HG03520 (cell line): ENCODE measurements around the gene CCDC69.
"Not testable (repeated sequence)": the region's sequence is repeated elsewhere in the genome, so short reads cannot be mapped to it uniquely, and the experiment has no call there.

ENCODE experiments used
- ATAC-seq: cut with Tn5 transposase; IDR thresholded peaks from one replicate; pipeline ENCODE4 v1.9.1; 2021; ENCODE audit warnings: mild to moderate bottlenecking, moderate library complexity; ENCODE audit not compliant: unreplicated experiment

CCDC69 gene

DNA sequence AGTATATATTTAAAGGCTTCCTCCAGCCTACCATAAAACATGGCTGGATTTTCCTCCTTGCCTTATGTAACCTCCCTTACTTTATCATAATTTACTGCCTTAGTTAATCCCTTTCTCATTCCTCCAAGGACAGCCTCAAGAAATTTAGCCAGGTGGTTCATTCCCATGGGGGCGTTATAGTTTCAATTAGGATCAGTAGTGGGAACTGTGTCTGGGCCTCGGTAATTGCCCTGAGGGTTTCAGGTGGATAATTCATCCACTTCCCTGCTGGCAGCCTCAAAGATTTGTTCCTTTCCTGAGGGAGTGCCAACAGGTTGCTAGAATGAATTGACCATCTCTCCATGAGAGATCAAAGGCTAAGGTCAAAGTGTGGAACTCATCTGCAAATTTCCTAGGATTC, 24.8 kb upstream of the CCDC69 start:
- no peak for ATAC-seq

GRCh38 chr5:151245680-151246219, 21.9 kb upstream of the CCDC69 start:
- ATAC-seq = no peak

- no peak for ATAC-seq
These were observed 20.3 kb upstream of the CCDC69 start for GRCh38 chr5:151244206-151244605.

DNA sequence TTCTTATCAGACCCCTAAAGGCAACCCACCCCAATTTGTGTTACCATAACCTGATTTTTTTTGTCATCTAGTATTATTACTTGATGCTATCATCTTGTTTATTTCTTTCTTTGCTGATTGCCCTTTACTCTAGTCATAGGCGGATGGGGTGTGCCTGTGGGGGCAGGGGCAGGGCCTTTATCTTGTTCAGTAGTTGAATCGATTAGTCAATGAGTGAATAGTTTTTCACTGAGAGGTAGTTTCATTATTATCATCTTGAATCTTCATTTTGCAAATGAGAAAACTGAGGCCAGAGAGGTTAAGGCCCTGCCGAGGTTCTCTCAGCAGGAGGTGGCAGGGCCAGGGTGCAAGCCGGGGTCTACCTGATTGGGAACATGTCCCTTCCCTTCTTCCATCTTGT, 19.7 kb upstream of the CCDC69 start:
- no peak for ATAC-seq

DNA sequence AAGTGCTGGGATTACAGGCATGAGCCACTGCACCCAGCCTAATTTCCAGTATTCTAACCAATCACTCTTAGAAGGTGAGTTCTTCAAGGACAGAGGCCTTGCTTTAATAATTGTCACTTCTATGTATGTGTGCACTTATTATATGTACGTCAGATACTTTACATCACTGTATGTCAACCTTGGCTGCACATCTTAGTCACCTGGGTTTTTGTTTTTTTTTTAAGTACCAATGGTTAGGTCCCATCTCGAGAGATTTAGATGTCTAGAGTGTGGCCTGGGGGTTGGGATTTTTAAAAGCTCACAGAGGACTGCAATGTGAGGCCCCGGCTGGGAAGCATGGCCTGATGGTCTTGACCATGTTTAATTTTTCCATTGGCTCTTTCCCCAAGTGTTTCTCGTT, 19.2 kb upstream of the CCDC69 start:
- no peak for ATAC-seq

DNA sequence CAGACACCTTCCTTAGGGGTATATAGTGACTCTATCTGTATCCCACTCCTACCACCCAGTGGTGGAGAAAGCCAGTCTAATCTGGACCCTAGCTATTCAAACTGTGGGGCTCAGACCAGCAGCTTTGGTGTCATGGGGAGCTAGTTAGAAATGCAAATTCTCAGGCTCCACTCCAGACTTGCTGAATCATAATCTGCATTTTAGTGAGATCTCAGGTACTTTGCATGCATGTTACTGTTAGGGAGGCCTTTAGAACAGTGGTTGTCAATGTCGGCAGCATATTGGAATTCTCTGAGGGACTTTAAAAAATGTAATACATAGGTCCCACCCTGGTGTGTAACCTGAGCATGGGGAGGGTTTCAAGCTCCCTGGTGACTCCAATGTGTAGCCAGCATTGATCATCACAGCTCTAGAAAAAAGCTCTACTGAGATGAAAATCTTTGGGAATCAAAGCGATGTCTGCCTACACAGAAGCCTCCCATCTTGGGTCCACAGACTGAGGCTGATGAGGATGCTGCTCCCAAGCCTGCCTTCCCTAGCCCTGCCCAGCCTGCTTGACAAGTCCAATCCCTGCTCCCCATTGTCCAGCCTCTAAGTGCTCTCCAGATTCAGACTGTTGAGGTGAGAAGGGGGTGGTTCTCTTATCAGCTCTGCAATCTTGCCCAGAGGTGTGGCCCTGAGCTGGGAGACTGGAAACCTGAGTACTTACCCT, 17.2 kb upstream of the CCDC69 start:
- no peak for ATAC-seq

DNA sequence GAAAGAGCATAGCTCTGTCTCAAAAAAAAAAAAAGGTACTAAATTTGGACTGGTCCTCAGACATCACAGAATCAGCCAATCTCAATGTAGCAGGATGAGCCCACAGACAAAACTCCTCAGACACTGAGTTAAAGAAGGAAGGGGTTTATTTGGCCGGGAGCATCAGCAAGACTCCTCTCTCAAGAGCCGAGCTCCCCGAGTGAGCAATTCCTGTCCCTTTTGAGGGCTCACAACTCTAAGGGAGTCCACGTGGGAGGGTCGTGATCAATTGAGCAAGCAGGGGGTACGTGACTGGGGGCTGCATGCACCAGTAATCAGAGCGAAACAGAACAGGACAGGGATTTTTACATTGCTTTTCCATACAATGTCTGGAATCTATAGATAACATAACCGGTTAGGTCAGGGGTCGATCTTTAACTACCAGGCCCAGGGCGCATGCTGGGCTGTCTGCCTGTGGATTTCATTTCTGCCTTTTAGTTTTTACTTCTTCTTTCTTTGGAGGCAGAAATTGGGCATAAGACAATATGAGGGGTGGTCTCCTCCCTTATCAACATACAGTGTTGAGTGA, 16.5 kb upstream of the CCDC69 start:
- ATAC-seq = not testable (repeated sequence)

- ATAC-seq = peak; percentile 49
These were observed 15.5 kb upstream of the CCDC69 start for GRCh38 chr5:151239237-151239861.

GRCh38 chr5:151238303-151238741, 14.4 kb upstream of the CCDC69 start:
- ATAC-seq = no peak

- ATAC-seq = no peak
These were observed 13.8 kb upstream of the CCDC69 start for GRCh38 chr5:151237685-151238084.

DNA sequence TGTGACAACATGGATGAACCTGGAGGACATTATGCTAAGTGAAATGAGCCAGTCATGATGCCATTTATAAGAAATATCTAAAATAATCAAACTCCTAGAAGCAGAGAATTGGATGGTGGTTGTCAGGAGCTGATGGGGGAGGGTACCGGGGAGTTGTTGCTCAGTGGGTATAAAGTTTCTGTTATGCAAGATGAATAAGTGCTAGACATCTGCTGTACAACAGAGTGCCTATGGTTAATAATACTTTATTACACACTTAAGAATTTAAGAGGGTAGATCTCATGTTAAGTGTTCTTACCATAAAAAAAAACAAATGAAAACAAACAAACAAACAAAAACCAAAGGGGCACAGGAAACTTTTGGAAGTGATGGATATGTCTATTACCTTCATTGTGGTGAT, 13.0 kb upstream of the CCDC69 start:
- no peak for ATAC-seq

DNA sequence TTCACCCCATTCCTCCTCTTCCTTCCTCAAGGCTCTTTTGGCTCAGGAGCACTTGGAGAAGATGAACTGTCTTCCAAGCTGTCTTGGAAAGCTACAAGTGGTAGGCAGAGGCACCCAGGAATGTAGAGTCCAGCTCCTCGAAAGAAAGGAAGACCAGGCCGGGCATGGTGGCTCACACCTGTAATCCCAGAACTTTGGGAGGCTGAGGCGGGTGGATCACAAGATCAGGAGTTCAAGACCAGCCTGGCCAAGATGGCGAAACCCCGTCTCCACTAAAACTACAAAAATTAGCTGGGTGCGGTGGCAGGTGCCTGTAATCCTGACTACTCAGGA, 11.3 kb upstream of the CCDC69 start:
- ATAC-seq = not testable (repeated sequence)

DNA sequence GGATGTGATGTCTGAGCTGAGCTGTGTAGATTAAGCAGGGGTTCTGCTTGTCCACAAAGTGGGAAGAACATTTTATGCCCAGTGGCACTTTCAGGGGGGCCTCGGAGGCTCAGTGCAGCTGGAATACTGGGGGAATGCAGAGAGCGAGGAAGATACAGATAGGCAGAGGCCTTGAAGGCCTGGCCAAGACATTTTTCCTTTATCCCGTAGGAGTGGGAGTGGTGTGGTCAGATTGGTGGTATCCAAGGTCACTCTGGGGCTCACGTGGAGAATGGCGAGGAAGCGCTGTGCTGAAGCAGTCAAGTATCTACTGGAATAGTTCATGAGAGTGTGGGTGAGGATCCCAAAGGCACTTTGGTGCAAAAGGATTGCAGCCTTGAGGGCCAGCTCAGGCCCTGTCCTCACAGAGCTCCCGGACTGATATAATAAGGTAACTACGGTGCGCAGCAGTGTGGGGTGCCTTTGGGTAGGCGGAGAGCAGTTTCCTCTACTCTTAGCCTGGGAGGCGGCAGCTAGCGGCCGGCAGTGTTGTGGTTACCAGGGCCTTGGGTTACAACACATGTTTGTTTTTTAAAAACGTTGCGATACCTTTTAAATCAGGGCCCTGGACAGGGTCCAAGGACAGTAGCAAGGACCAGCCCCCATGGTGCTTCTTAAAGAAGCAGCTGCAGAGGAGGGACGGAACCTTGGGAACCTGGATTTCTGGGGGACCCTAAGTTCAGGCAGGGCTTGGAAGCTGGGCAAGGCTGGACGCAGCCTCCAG, 10.8 kb upstream of the CCDC69 start:
- ATAC-seq = peak; percentile 63

DNA sequence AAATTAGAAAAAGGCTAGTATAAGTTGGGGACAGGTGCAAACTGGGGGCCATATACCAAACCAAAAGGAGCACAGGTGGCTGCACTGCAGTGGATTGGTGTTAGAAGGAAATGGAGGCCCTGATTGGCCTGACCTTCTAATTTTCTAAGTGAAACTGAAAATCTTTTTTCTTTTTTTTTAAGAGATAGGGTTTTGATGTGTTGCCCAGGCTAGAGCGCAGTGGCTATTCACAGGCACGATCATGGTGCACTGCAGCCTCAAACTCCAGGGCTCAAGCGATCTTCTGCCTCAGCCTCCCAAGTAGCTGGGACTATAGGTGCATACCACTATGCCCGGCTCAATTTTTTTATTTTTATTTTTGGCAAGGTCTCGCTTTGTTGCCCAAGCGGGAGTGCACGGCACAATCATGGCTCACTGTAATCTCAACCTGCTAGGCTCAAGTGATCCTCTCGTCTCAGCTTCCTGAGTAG, 9.8 kb upstream of the CCDC69 start:
- ATAC-seq = peak; percentile 71

GRCh38 chr5:151231359-151231758, 7.5 kb upstream of the CCDC69 start:
- ATAC-seq = no peak

GRCh38 chr5:151230048-151230680, 6.3 kb upstream of the CCDC69 start:
- ATAC-seq = no peak

DNA sequence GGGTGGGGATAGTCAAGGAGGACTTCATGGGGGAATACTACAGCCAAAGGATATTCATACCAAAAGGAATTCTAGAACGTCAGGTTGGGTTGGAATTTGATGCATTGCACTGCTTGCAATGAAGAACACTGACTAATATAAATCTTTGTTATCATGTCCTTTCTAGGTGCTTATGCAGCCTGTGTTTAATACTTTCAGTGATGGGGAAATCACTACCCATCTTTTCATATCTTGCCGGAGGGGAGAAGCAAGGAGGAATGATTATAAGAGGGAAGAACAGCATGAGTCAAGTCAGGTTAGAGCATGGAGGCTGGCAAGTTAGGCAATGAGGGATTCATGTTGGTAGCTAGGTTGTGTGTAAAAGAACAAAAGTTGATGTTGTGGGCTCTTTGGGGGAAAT, 5.1 kb upstream of the CCDC69 start:
- no peak for ATAC-seq

DNA sequence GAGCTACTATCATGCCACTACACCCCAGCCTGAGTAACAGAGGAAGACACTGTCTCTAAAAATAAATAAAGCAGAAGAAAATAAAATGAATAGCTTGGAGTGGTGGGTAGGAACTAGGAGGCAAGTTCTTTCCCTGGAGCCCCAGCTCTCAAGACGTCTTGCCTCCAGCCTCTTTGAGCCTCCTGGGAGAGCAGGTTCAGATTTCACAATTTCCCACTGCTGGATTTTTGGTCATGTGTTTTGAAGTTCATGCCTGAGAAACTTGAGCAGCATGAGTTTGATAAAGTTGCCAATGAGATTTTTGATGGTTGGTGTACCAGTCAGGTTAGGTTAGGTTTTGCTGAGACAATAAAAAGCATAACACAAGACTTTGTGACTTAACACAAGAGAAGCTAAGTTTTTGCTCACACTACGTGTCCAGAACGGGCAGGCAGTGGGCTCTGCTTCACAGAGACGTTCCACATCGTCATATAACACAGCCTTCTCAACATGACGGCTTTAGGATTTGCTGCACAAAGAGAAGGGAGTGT, 4.1 kb upstream of the CCDC69 start:
- ATAC-seq = no peak

- no peak for ATAC-seq
These were observed 1.6 kb upstream of the CCDC69 start for GRCh38 chr5:151225475-151225874.

DNA sequence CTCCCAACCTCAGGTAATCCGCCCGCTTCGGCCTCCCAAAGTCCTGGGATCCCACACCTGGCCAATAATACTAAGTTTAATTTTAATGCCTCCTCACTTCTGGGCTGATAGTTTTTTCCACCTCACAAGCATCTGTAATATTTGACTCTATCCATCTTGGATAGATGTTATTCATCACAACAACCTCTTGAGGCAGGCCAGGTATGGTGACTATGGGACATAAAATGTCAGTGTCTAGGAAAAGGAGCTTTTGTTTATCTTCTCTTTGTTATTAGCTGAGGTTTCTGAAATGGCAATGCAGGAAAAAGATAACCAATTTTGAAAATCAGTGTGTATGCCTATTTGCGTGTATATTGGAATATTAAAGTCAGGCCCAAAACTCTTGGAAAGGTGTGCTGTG, 1.2 kb upstream of the CCDC69 start:
- no peak for ATAC-seq

DNA sequence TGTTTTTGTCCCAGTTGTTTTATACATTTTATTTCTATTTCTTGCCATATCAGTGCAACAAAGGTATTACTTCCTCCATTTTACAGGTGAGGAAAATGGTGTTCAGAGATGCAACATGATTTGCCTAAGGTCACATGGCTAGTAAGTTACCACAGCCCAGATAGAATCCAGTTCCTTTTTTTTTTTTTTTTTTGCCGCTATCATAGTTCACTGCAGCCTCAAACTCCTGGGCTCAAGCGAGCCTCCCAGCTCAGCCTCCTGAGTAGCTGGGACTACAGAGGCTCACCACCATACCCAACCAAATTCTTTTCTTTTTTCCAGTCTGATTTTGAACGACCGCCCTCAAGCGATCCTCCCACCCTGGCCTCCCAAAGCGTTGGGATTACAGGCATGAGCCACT, 480 bp upstream of the CCDC69 start:
- peak; percentile 41 for ATAC-seq
